HCT116 (cell line): ENCODE measurements around the gene PCGF2. TPM values are rescaled to one million over a fixed set of nuclear protein-coding genes. Genes with fewer than 3 reads are reported as not detected.

Source experiments
- ATAC-seq: fragments of 200-7000 bp; cut with Tn5 transposase; 2 replicates; pipeline ENCODE4 v1.9.1; 2020; ENCODE audit warnings: mild to moderate bottlenecking, moderate library complexity
- BruUV-seq: library from RNA; stranded (reverse); fragments of 400-500 nt; replicated peaks from 2 replicates; lab custom pipeline; 2021; lab: Mats Ljungman, UMichigan
- CTCF ChIA-PET: fragments of 300-600 bp; sonication (Branson Sonifier 250); formaldehyde crosslinking; loops from one replicate; lab custom pipeline; 2021; ENCODE audit warnings: antibody characterized with exemption; lab: Charles Lee
- POLR2A ChIA-PET: fragments of 300-600, 350-600 bp; sonication (Branson Sonifier 250); formaldehyde crosslinking; loops from one replicate; lab custom pipeline; 2021; ENCODE audit warnings: antibody characterized with exemption; lab: Charles Lee
- RAD21 ChIA-PET, 2 experiments: fragments of 300-600 bp; sonication (Branson Sonifier 250); formaldehyde crosslinking; loops; one replicate each; lab custom pipeline; 2023; ENCODE audit warnings: low total read pairs in 2 of 2; ENCODE audit not compliant: uncharacterized antibody in 2 of 2, unreplicated experiment in 2 of 2, low non-redundant PET in 1 of 2; lab: Charles Lee
- DNase-seq: peaks from one replicate; pipeline ENCODE4 v3.0.0-alpha.2; 2010; ENCODE audit warnings: low read depth, low spot score
- H2AFZ ChIP-seq: fragments of 200-600 bp; shearing (Covaris generic), sonication (generic); 2 replicates; pipeline ENCODE4 v1.6.1; 2017; ENCODE audit warnings: low read depth, mixed run types, mixed read lengths, antibody characterized with exemption, low read length; ENCODE audit not compliant: poor library complexity, severe bottlenecking
- H3K27ac ChIP-seq: 2 replicates; pipeline ENCODE4 v1.5.1; 2012; ENCODE audit warnings: low read depth, low read length
- H3K27me3 ChIP-seq: fragments of 200-600 bp; sonication (generic); 2 replicates; pipeline ENCODE4 v1.6.1; 2016; ENCODE audit warnings: mixed run types, low read length, mixed read lengths; ENCODE audit not compliant: insufficient read depth
- H3K36me3 ChIP-seq, 2 experiments: fragments of 200-500 bp in 1 of 2; fragments of 200-600 bp in 1 of 2; sonication (Bioruptor generic) in 1 of 2; sonication (generic) in 1 of 2; 2 replicates each; pipeline versions ENCODE4 v1.5.1 to v1.6.1; 2014 to 2016; ENCODE audit warnings: low read length in 2 of 2, inconsistent platforms in 1 of 2, mixed read lengths in 1 of 2, mixed run types in 1 of 2; ENCODE audit not compliant: insufficient read depth in 2 of 2, control insufficient read depth in 1 of 2
- H3K4me1 ChIP-seq, 2 experiments: fragments of 200-600 bp in 1 of 2; sonication (generic) in 1 of 2; 2 replicates each; pipeline versions ENCODE4 v1.5.1 to v1.6.1; 2012 to 2017; ENCODE audit warnings: low read length in 2 of 2, inconsistent platforms in 1 of 2, mild to moderate bottlenecking in 1 of 2, mixed read lengths in 1 of 2, mixed run types in 1 of 2, moderate library complexity in 1 of 2; ENCODE audit not compliant: insufficient read depth in 2 of 2, control insufficient read depth in 1 of 2
- H3K4me2 ChIP-seq: fragments of 200-600 bp; sonication (generic); 2 replicates; pipeline ENCODE4 v1.6.1; 2017; ENCODE audit warnings: mixed run types, low read length, mixed read lengths
- H3K4me3 ChIP-seq, 2 experiments: fragments of 200-600 bp in 1 of 2; sonication (generic) in 1 of 2; replicated peaks in 1 of 2; 2 replicates each; pipeline ENCODE4 v1.5.1; 2011 to 2016; ENCODE audit warnings: low read length in 2 of 2, control low read depth in 1 of 2, low read depth in 1 of 2, mild to moderate bottlenecking in 1 of 2, mixed read lengths in 1 of 2, mixed run types in 1 of 2
- H3K79me2 ChIP-seq: fragments of 200-600 bp; sonication (generic); 2 replicates; pipeline ENCODE4 v1.6.1; 2017; ENCODE audit warnings: mild to moderate bottlenecking, mixed run types, low read length, moderate library complexity, mixed read lengths; ENCODE audit not compliant: insufficient read depth
- H3K9ac ChIP-seq: fragments of 200-600 bp; sonication (generic); 2 replicates; pipeline ENCODE4 v1.6.1; 2016; ENCODE audit warnings: low read length, mixed read lengths
- H3K9me2 ChIP-seq: fragments of 200-600 bp; sonication (generic), shearing (Covaris generic); 2 replicates; pipeline ENCODE4 v1.6.1; 2017; ENCODE audit warnings: mixed run types, mild to moderate bottlenecking, moderate library complexity; ENCODE audit not compliant: insufficient read depth
- H3K9me3 ChIP-seq, 2 experiments: fragments of 200-500 bp in 1 of 2; fragments of 200-600 bp in 1 of 2; sonication (Bioruptor generic) in 1 of 2; sonication (generic) in 1 of 2; 2 replicates each; pipeline ENCODE4 v1.6.1; 2014 to 2017; ENCODE audit warnings: low read length in 2 of 2, mixed read lengths in 2 of 2, inconsistent platforms in 1 of 2, low read depth in 1 of 2, mild to moderate bottlenecking in 1 of 2, mixed run types in 1 of 2, moderate library complexity in 1 of 2; ENCODE audit not compliant: control insufficient read depth in 1 of 2, insufficient read depth in 1 of 2
- H4K20me1 ChIP-seq: fragments of 200-600 bp; sonication (generic), shearing (Covaris generic); 2 replicates; pipeline ENCODE4 v1.6.1; 2017; ENCODE audit warnings: mixed run types, mild to moderate bottlenecking, moderate library complexity; ENCODE audit not compliant: insufficient read depth
- ATF3 ChIP-seq: IDR thresholded peaks from 2 replicates; pipeline ENCODE4 v1.6.1; 2012
- CBX3 ChIP-seq: IDR thresholded peaks from 2 replicates; pipeline ENCODE4 v1.6.1; 2012; ENCODE audit warnings: low read depth
- CEBPB ChIP-seq: IDR thresholded peaks from 2 replicates; pipeline ENCODE4 v1.6.1; 2012; ENCODE audit warnings: low read depth
- CTCF ChIP-seq, 3 experiments: fragments of 200-600 bp in 1 of 3; sonication (generic) in 1 of 3; IDR thresholded peaks in 2 of 3; conservative IDR thresholded peaks in 1 of 3; 2 replicates each; pipeline ENCODE4 v1.5.1; 2012 to 2017; ENCODE audit warnings: low read depth in 2 of 3, low read length in 2 of 3, antibody characterized with exemption in 1 of 3, borderline replicate concordance in 1 of 3, control low read depth in 1 of 3, mild to moderate bottlenecking in 1 of 3, mixed read lengths in 1 of 3, mixed run types in 1 of 3, moderate library complexity in 1 of 3; ENCODE audit not compliant: insufficient read depth in 1 of 3
- EZH2 ChIP-seq: fragments of 200-600 bp; sonication (generic); IDR thresholded peaks from 2 replicates; pipeline ENCODE4 v1.6.1; 2017; ENCODE audit warnings: antibody characterized with exemption, mixed run types
- EZH2phosphoT487 ChIP-seq: fragments of 200-600 bp; IDR thresholded peaks from 2 replicates; pipeline ENCODE4 v1.6.1; 2018; ENCODE audit warnings: antibody characterized with exemption, borderline replicate concordance
- FOSL1 ChIP-seq: IDR thresholded peaks from 2 replicates; pipeline ENCODE4 v1.6.1; 2012; ENCODE audit warnings: low read depth
- JUND ChIP-seq: IDR thresholded peaks from 2 replicates; pipeline ENCODE4 v1.6.1; 2012
- MAX ChIP-seq: IDR thresholded peaks from 2 replicates; pipeline ENCODE4 v1.6.1; 2012
- POLR2A ChIP-seq: IDR thresholded peaks from 2 replicates; pipeline ENCODE4 v1.7.0; 2011; ENCODE audit warnings: borderline replicate concordance; ENCODE audit not compliant: insufficient read depth, insufficient read length; ENCODE audit errors: extremely low read depth
- RAD21 ChIP-seq: IDR thresholded peaks from 2 replicates; pipeline ENCODE4 v1.6.1; 2012; ENCODE audit warnings: low read depth, mild to moderate bottlenecking
- REST ChIP-seq: IDR thresholded peaks from 2 replicates; pipeline ENCODE4 v1.6.1; 2012; ENCODE audit warnings: low read depth
- SIN3A ChIP-seq: IDR thresholded peaks from 2 replicates; pipeline ENCODE4 v1.6.1; 2012; ENCODE audit warnings: low read depth
- SP1 ChIP-seq: IDR thresholded peaks from 2 replicates; pipeline ENCODE4 v1.6.1; 2012; ENCODE audit warnings: low read depth
- SRF ChIP-seq: IDR thresholded peaks from 2 replicates; pipeline ENCODE4 v1.6.1; 2012; ENCODE audit warnings: low read depth
- TCF7L2 ChIP-seq: IDR thresholded peaks from 2 replicates; pipeline ENCODE4 v1.7.0; 2011; ENCODE audit warnings: borderline replicate concordance, inconsistent platforms; ENCODE audit not compliant: insufficient read depth, insufficient read length; ENCODE audit errors: extremely low read depth
- YY1 ChIP-seq: IDR thresholded peaks from 2 replicates; pipeline ENCODE4 v1.6.1; 2011; ENCODE audit warnings: low read length, low read depth, moderate library complexity, mild to moderate bottlenecking; ENCODE audit not compliant: insufficient replicate concordance; ENCODE audit errors: extremely low read depth
- ZBTB33 ChIP-seq: IDR thresholded peaks from 2 replicates; pipeline ENCODE4 v1.6.1; 2011; ENCODE audit warnings: mild to moderate bottlenecking, low read length, moderate library complexity; ENCODE audit not compliant: insufficient replicate concordance; ENCODE audit errors: extremely low read depth
- ZNF274 ChIP-seq: fragments of 200-500 bp; sonication (Bioruptor generic); IDR thresholded peaks from 2 replicates; pipeline ENCODE4 v1.6.1; 2014; ENCODE audit warnings: mild to moderate bottlenecking, low read depth, low read length, inconsistent platforms
- intact Hi-C: fragments of 100-400 bp; cut with micrococcal nuclease; formaldehyde crosslinking; loops from 2 replicates; pipeline ENCODE4 v1.10.0; 2022
- total RNA-seq: library from RNA; stranded (reverse); gene quantifications from one replicate; pipeline ENCODE4 v1.2.1, GENCODE V29; 2021; ENCODE audit not compliant: unreplicated experiment

Gene PCGF2
- total RNA-seq, 1 experiment from 2014 or later = 64.6 TPM

- TF ChIP-seq RAD21 = no peak
- no peak for TF ChIP-seq EZH2phosphoT487
- TF ChIP-seq SRF = no peak
- no peak; the same call in 1 of the 2 replicates for TF ChIP-seq SP1
- no peak for TF ChIP-seq EZH2
- no peak for TF ChIP-seq ZNF274
- TF ChIP-seq TCF7L2 = no peak
- TF ChIP-seq MAX = no peak
- no peak for TF ChIP-seq CBX3
- TF ChIP-seq CTCF (IDR thresholded peaks at IDR 0.05 in 2 of 3, conservative IDR thresholded peaks at IDR 0.05 in 1 of 3; ENCODE audit: borderline replicate concordance in 1 of 3, insufficient read depth in 1 of 3, low read depth in 2 of 3, low read length in 2 of 3) = no peak
- no peak for TF ChIP-seq ATF3
- TF ChIP-seq POLR2A = no peak
- TF ChIP-seq ZBTB33 = no peak
- TF ChIP-seq JUND = no peak
- TF ChIP-seq REST = no peak
- TF ChIP-seq FOSL1 = no peak
- TF ChIP-seq SIN3A = no peak
- TF ChIP-seq YY1 = no peak
- no peak for TF ChIP-seq CEBPB
- peak overlapping the region; percentile 100 for H3K27ac ChIP-seq
- H3K4me3 ChIP-seq = peak overlapping the region; percentile 99 to 100
- H3K9ac ChIP-seq = peak overlapping the region; percentile 93
- no peaks in the 10 kb centered on the region for H4K20me1 ChIP-seq
- intact Hi-C loops = loop anchor here (5.0 kb wide), 4 partner anchors 46 to 116 kb away; partner anchors contain the start of genes PIP4K2B and RPL23
- H2AFZ ChIP-seq = no peak overlapping the region
- peaks cover 23 to 56% of the 10 kb centered on the region in 2 experiments for H3K4me1 ChIP-seq
- H3K9me3 ChIP-seq = no peaks in the 10 kb centered on the region
- ChIA-PET CTCF (interaction anchor here (0.9 to 2.1 kb wide), 3 partner anchors 16 to 493 kb away, joined by 3 to 11 read pairs (median 3); no protein-coding TSS in a partner anchor), RAD21 (no interaction called here), POLR2A (interaction anchor here (1.2 to 2.2 kb wide), 4 partner anchors 46 to 449 kb away, joined by 3 to 5 read pairs (median 4); partner anchors contain the start of genes RPL19 and RPL23)
- H3K79me2 ChIP-seq = peaks cover 68% of the 10 kb centered on the region
- no peak for DNase-seq
- ATAC-seq = no peak
- no peaks in the 10 kb centered on the region for H3K9me2 ChIP-seq
- no peaks in the 10 kb centered on the region for H3K27me3 ChIP-seq
- peak overlapping the region; percentile 94 for H3K4me2 ChIP-seq
- BruUV-seq = no TSS peak
- peaks cover 11 to 25% of the 10 kb centered on the region in 2 experiments for H3K36me3 ChIP-seq
These were observed 3.1 kb upstream of the PCGF2 start for GRCh38 chr17:38751144-38751807.
